ENCODE results near the gene NIPAL3.
"Not testable (repeated sequence)": the region's sequence is repeated elsewhere in the genome, so short reads cannot be mapped to it uniquely, and the experiment has no call there.

GRCh38 chr1:24488159-24488558, 72.6 kb downstream of the NIPAL3 start:
- TF ChIP-seq EZH2phosphoT487 (conservative IDR thresholded peaks at IDR 0.05; ENCODE audit: low read length); CTCF (IDR thresholded peaks at IDR 0.05; ENCODE audit: insufficient read depth, low read length, poor library complexity, severe bottlenecking): not testable (repeated sequence)

Data from SU-DHL-6 (cell line).